ENCODE measurements around the gene BACE1.

Gene BACE1

GRCh38 chr11:117345039-117345438 lies 29.0 kb upstream of the BACE1 start:
- Histone ChIP-seq H3K27ac (no peak overlapping the region), H3K4me3 (ENCODE audit: low read depth, low read length) (no peak overlapping the region), H3K36me3 (ENCODE audit: control insufficient read depth, insufficient read depth, low read length) (no peaks in the 10 kb centered on the region), H3K4me1 (no peaks in the 10 kb centered on the region), H3K79me2 (no peaks in the 10 kb centered on the region), H3K9ac (no peak overlapping the region), H3K9me3 (ENCODE audit: control insufficient read depth, low read length) (no peaks in the 10 kb centered on the region), H3K27me3 (ENCODE audit: control insufficient read depth, insufficient read depth, low read length) (no peaks in the 10 kb centered on the region), H3K4me2 (ENCODE audit: low read length) (no peak overlapping the region), H2AFZ (no peak overlapping the region)
- TF ChIP-seq CTCF (IDR thresholded peaks at IDR 0.05): no peak

GRCh38 chr11:117337076-117337475 lies 21.0 kb upstream of the BACE1 start:
- Histone ChIP-seq H3K36me3 (ENCODE audit: control insufficient read depth, insufficient read depth, low read length) (no peaks in the 10 kb centered on the region), H3K27ac (no peak overlapping the region), H3K79me2 (no peaks in the 10 kb centered on the region), H2AFZ (no peak overlapping the region), H3K9ac (no peak overlapping the region), H3K27me3 (ENCODE audit: control insufficient read depth, insufficient read depth, low read length) (no peaks in the 10 kb centered on the region), H3K9me3 (ENCODE audit: control insufficient read depth, low read length) (no peaks in the 10 kb centered on the region), H3K4me1 (no peaks in the 10 kb centered on the region), H3K4me2 (ENCODE audit: low read length) (no peak overlapping the region), H3K4me3 (ENCODE audit: low read depth, low read length) (no peak overlapping the region)
- TF ChIP-seq CTCF (IDR thresholded peaks at IDR 0.05): no peak

GRCh38 chr11:117335399-117335798 lies 19.3 kb upstream of the BACE1 start:
- no peaks in the 10 kb centered on the region for H3K79me2 ChIP-seq
- H2AFZ ChIP-seq: no peak overlapping the region
- H3K4me1 ChIP-seq: no peaks in the 10 kb centered on the region
- H3K9me3 ChIP-seq (ENCODE audit: control insufficient read depth, low read length): no peaks in the 10 kb centered on the region
- no peak overlapping the region for H3K4me2 ChIP-seq (ENCODE audit: low read length)
- no peak overlapping the region for H3K27ac ChIP-seq
- H3K36me3 ChIP-seq (ENCODE audit: control insufficient read depth, insufficient read depth, low read length): no peaks in the 10 kb centered on the region
- H3K27me3 ChIP-seq (ENCODE audit: control insufficient read depth, insufficient read depth, low read length): no peaks in the 10 kb centered on the region
- no peak for TF ChIP-seq CTCF (IDR thresholded peaks at IDR 0.05)
- H3K9ac ChIP-seq: no peak overlapping the region
- no peak overlapping the region for H3K4me3 ChIP-seq (ENCODE audit: low read depth, low read length)

GRCh38 chr11:117334896-117335295 lies 18.8 kb upstream of the BACE1 start:
- Histone ChIP-seq H3K4me1 (no peaks in the 10 kb centered on the region), H3K9ac (no peak overlapping the region), H3K4me3 (ENCODE audit: low read depth, low read length) (no peak overlapping the region), H3K27ac (no peak overlapping the region), H2AFZ (no peak overlapping the region), H3K4me2 (ENCODE audit: low read length) (no peak overlapping the region), H3K9me3 (ENCODE audit: control insufficient read depth, low read length) (no peaks in the 10 kb centered on the region), H3K79me2 (no peaks in the 10 kb centered on the region), H3K36me3 (ENCODE audit: control insufficient read depth, insufficient read depth, low read length) (no peaks in the 10 kb centered on the region), H3K27me3 (ENCODE audit: control insufficient read depth, insufficient read depth, low read length) (no peaks in the 10 kb centered on the region)
- TF ChIP-seq CTCF (IDR thresholded peaks at IDR 0.05): no peak

GRCh38 chr11:117333917-117334316 lies 17.9 kb upstream of the BACE1 start:
- no peaks in the 10 kb centered on the region for H3K9me3 ChIP-seq (ENCODE audit: control insufficient read depth, low read length)
- H3K4me1 ChIP-seq: no peaks in the 10 kb centered on the region
- no peaks in the 10 kb centered on the region for H3K27me3 ChIP-seq (ENCODE audit: control insufficient read depth, insufficient read depth, low read length)
- H3K27ac ChIP-seq: no peak overlapping the region
- H3K4me3 ChIP-seq (ENCODE audit: low read depth, low read length): no peak overlapping the region
- no peak overlapping the region for H3K9ac ChIP-seq
- no peak overlapping the region for H3K4me2 ChIP-seq (ENCODE audit: low read length)
- H3K36me3 ChIP-seq (ENCODE audit: control insufficient read depth, insufficient read depth, low read length): no peaks in the 10 kb centered on the region
- no peak overlapping the region for H2AFZ ChIP-seq
- no peak for TF ChIP-seq CTCF (IDR thresholded peaks at IDR 0.05)
- no peaks in the 10 kb centered on the region for H3K79me2 ChIP-seq
